ENCODE data around the gene ENPP7.

The ENPP7 gene

DNA sequence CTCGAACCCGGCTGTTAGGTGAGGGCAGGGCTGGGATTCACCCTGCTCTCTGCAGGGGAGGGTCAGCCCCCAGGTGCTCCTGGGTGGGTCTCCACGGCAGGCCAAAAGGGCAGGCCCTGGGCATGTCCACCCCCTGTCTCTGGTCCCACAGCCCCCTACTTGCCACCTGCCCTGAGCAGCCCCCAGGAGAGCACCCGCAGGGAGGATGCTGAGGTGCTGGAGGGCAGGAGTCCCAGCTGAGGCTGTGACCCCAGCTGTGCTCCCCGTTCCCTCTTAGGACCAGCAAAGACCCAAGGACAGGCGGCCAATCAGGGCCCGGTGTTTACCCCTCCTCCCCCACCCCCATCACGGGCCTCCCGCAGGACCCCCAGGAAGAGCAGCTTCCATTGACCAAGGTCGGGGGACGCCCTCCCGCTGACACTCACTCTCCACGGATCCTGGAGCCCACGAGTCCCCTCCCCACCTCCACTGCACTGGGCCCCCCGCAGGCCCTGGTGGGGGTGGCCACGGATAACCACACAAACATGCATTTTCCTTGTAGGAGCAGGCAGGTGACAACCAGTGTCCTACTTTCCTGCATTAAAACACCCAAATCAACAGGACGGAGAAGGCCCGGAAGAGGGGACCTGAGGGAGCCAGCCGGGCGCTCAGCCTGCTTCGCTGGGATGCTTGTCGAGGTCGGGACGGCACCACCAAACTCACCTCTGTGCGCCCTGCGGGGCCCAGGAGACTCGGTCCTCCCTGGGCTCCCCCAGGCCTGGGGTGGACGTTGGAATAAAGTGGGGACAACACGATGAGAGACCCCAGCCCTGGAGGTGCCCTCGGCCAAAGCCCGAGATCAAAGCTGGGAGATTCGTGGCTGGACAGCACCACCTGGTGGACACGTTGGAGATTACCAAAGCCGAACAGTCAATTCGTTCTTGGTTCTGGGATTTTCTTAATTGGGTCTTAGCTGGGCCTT is 22.5 kb upstream of the ENPP7 start (continued):
- TF ChIP-seq, protein P1, sequence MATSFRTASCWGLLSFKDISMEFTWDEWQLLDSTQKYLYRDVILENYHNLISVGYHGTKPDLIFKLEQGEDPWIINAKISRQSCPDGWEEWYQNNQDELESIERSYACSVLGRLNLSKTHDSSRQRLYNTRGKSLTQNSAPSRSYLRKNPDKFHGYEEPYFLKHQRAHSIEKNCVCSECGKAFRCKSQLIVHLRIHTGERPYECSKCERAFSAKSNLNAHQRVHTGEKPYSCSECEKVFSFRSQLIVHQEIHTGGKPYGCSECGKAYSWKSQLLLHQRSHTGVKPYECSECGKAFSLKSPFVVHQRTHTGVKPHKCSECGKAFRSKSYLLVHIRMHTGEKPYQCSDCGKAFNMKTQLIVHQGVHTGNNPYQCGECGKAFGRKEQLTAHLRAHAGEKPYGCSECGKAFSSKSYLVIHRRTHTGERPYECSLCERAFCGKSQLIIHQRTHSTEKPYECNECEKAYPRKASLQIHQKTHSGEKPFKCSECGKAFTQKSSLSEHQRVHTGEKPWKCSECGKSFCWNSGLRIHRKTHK (tag by site-specific recombination; IDR thresholded peaks at IDR 0.05) = no peak
- TF ChIP-seq ZNF23 (tag by site-specific recombination; IDR thresholded peaks at IDR 0.05; ENCODE audit: borderline replicate concordance) (no peak), ZNF707 (tag by site-specific recombination; IDR thresholded peaks at IDR 0.05) (no peak), ZNF677 (tag by site-specific recombination; IDR thresholded peaks at IDR 0.05) (no peak), ZNF623 (tag by site-specific recombination; IDR thresholded peaks at IDR 0.05) (no peak)

- Histone ChIP-seq H3K9me3 (ENCODE audit: control insufficient read depth, insufficient read depth, low read depth, low read length) (no peaks in the 10 kb centered on the region), H3K36me3 (ENCODE audit: control insufficient read depth in 2 of 2, insufficient read depth in 1 of 2, low read length in 2 of 2) (no peaks in the 10 kb centered on the region), H3K27ac (ENCODE audit: extremely low read depth, low read depth, low read length) (no peak overlapping the region), H3K4me1 (ENCODE audit: control insufficient read depth, insufficient read depth, low read length) (no peaks in the 10 kb centered on the region), H3K4me3 (ENCODE audit: low read depth, low read length) (no peak overlapping the region)
- TF ChIP-seq ZNF473 (tag by site-specific recombination; IDR thresholded peaks at IDR 0.05) (no peak), SP3 (tag by site-specific recombination; IDR thresholded peaks at IDR 0.05) (no peak), ZNF114 (tag by site-specific recombination; IDR thresholded peaks at IDR 0.05) (no peak), ZNF426 (tag by site-specific recombination; IDR thresholded peaks at IDR 0.05) (no peak), ZNF791 (tag by site-specific recombination; IDR thresholded peaks at IDR 0.05) (no peak), ZNF677 (tag by site-specific recombination; IDR thresholded peaks at IDR 0.05) (no peak), ZNF211 (tag by site-specific recombination; IDR thresholded peaks at IDR 0.05; ENCODE audit: low read depth) (no peak), GFI1B (tag by site-specific recombination; IDR thresholded peaks at IDR 0.05) (no peak), ZNF654 (tag by site-specific recombination; IDR thresholded peaks at IDR 0.05; ENCODE audit: low read depth) (no peak), ZBTB7A (tag by site-specific recombination; IDR thresholded peaks at IDR 0.05; ENCODE audit: low read depth) (no peak), GLI4 (tag by site-specific recombination; IDR thresholded peaks at IDR 0.05) (no peak), HOXD13 (CRISPR knock-in tag; IDR thresholded peaks at IDR 0.05; ENCODE audit: borderline replicate concordance) (no peak), ZNF48 (tag by site-specific recombination; IDR thresholded peaks at IDR 0.05) (no peak), SP2 (tag by site-specific recombination; IDR thresholded peaks at IDR 0.05) (no peak)
- ChIA-PET CTCF (interaction anchor here (0.7 to 1.8 kb wide), 5 partner anchors 10 to 624 kb away, joined by 3 to 9 read pairs (median 5); no protein-coding TSS in a partner anchor), POLR2A (no interaction called here)
These were observed 18.9 kb upstream of the ENPP7 start for GRCh38 chr17:79711715-79712305.

DNA sequence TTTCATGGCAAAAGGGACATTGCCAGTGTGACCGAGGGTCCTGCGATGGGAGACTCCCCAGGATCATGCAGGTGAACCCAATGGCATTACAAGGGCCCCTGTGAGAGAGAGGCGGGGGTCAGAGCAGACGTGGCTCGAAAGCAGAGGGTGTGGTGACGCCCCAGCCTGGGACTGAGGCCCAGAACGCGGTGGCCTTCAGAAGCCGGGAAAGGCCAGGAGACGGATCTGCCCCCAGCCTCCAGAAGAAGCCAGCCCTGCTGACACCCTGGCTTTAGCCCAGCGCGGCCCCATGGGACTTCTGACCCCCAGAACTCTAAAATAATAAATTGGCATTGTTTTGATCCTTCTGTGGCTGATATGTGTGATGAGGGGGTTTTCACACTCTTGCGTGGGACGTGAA is 17.4 kb upstream of the ENPP7 start:
- H3K4me1 ChIP-seq (ENCODE audit: control insufficient read depth, insufficient read depth, low read length) = no peaks in the 10 kb centered on the region
- H3K4me3 ChIP-seq (ENCODE audit: low read depth, low read length) = no peak overlapping the region
- no peak for TF ChIP-seq ZNF785 (tag by site-specific recombination; IDR thresholded peaks at IDR 0.05)
- TF ChIP-seq ZNF362 (tag by site-specific recombination; IDR thresholded peaks at IDR 0.05) = no peak
- no peak for TF ChIP-seq ZNF707 (tag by site-specific recombination; IDR thresholded peaks at IDR 0.05)
- no peaks in the 10 kb centered on the region for H3K9me3 ChIP-seq (ENCODE audit: control insufficient read depth, insufficient read depth, low read depth, low read length)
- POLR2A ChIA-PET = no interaction called here
- no peak overlapping the region for H3K27ac ChIP-seq (ENCODE audit: extremely low read depth, low read depth, low read length)
- CTCF ChIA-PET = interaction anchor here (0.6 kb wide), 1 partner anchor 630 kb away, joined by 3 read pairs; no protein-coding TSS in a partner anchor
- H3K36me3 ChIP-seq (ENCODE audit: control insufficient read depth in 2 of 2, insufficient read depth in 1 of 2, low read length in 2 of 2) = no peaks in the 10 kb centered on the region

All from HEK293 (cell line).